ENCODE measurements around the gene ASAP2.

DNA sequence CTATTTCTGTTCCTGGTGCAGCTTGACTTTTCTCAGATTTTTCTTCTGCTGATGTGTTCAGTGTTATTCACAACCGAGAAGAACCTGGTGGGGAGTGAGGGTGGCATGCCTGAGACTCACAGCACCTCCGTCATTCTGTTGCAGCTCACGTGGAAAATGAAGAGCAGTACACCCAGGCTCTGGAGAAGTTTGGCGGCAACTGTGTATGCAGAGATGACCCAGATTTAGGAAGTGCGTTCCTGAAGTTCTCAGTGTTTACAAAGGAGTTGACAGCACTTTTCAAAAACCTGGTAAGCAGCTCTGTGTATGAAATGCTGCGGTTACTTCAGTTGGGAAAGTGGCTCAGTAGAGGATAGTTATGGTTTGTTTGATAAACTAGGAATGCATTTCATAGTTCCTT lies 90.5 kb downstream of the ASAP2 start:
- TF ChIP-seq CTCF (IDR thresholded peaks at IDR 0.05; ENCODE audit: low read length), result no peak
- no peak for TF ChIP-seq EZH2phosphoT487 (IDR thresholded peaks at IDR 0.05; ENCODE audit: low read length)
- TF ChIP-seq EZH2 (optimal IDR thresholded peaks at IDR 0.05; ENCODE audit: low read depth, low read length), result no peak
